Choroid plexus epithelial cell (primary cell): ENCODE data around the gene MCC.
A peak's percentile ranks its signal among the peaks of the same experiment; 100 is the strongest.

ENCODE experiments used
- DNase-seq: peaks from one replicate; pipeline ENCODE4 v3.0.0-alpha.2; 2010; ENCODE audit warnings: low read depth
- H3K4me3 ChIP-seq: 2 replicates; pipeline ENCODE4 v1.5.1; 2011; ENCODE audit warnings: low read depth, mild to moderate bottlenecking, control low read depth, low read length, moderate library complexity
- TF ChIP-seq, protein P1 (sequence below): conservative IDR thresholded peaks from 2 replicates; pipeline ENCODE4 v1.5.1; 2011; ENCODE audit warnings: low read depth, mild to moderate bottlenecking, control low read depth, inconsistent platforms, low read length, moderate library complexity

MCC gene

DNA sequence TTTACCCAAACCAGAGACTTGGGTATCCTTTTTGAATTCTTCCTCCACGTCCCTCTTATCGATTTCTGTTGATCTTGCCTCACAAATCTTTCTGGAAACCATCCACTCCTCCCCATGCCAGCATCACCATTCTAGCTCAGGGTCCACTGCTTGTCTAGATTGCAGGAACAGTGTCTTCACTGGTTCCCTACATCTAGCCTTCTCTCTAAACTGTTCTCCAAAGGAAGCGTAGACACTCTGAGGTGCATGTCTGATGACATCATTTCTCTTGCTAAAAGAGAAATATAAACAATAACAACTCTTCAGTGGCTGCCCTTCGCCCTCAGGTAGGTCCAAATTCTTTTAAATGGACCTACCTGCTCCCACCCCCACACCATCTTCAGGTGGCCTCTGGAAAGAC, 311.5 kb downstream of the MCC start:
- H3K4me3 ChIP-seq, result no peak overlapping the region
- TF ChIP-seq, protein P1, sequence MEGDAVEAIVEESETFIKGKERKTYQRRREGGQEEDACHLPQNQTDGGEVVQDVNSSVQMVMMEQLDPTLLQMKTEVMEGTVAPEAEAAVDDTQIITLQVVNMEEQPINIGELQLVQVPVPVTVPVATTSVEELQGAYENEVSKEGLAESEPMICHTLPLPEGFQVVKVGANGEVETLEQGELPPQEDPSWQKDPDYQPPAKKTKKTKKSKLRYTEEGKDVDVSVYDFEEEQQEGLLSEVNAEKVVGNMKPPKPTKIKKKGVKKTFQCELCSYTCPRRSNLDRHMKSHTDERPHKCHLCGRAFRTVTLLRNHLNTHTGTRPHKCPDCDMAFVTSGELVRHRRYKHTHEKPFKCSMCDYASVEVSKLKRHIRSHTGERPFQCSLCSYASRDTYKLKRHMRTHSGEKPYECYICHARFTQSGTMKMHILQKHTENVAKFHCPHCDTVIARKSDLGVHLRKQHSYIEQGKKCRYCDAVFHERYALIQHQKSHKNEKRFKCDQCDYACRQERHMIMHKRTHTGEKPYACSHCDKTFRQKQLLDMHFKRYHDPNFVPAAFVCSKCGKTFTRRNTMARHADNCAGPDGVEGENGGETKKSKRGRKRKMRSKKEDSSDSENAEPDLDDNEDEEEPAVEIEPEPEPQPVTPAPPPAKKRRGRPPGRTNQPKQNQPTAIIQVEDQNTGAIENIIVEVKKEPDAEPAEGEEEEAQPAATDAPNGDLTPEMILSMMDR, result no peak
- DNase-seq, result no peak

DNA sequence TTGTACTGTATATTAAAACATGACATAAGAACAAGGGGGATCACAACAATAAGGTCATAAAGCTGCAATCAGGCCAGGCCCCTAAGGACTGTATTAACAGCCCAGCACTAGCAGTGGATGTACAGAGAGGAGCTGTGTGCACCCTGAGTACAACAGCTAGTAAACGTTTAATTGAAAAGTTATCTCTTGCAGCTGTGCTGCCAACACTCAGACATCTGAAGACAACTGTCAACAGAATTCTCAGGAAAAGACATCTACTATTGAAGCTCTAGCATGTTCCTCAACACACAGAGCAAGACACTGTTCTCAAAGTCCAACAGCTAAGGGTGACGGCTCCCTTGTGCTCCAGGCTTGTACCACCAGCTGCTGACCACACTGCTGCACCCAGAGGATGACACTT, 312.1 kb downstream of the MCC start:
- TF ChIP-seq, protein P1, result no peak
- DNase-seq, result no peak
- no peak overlapping the region for H3K4me3 ChIP-seq

DNA sequence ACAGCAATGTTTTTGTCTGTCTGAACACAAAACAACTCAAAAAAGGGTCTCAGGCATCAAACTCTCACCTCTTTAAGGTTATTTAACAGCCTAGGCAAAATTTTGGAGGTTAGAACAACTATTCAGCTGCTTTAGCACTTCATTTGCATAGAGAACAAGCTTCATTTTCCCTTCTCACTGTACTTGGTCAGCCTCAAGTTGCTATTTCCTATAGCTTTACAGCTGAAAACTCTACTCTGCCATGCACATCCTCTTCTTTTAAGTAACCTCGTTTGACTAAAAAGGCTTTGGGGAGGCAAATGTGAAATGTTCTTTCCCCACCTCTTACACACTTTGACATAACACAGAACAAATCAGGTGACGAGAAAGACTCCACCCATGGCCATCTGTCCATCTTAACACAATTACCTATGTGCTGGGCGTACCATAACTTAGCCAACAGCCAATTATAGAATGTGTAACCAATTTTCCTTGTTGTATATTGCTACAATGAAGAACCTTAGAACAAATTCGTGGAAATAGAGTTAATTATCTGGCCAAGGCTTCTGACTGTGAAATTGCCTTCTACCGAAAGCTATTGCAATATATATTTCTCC, 315.9 kb downstream of the MCC start:
- H3K4me3 ChIP-seq, result no peak overlapping the region
- DNase-seq, result no peak
- TF ChIP-seq, protein P1, result no peak

DNA sequence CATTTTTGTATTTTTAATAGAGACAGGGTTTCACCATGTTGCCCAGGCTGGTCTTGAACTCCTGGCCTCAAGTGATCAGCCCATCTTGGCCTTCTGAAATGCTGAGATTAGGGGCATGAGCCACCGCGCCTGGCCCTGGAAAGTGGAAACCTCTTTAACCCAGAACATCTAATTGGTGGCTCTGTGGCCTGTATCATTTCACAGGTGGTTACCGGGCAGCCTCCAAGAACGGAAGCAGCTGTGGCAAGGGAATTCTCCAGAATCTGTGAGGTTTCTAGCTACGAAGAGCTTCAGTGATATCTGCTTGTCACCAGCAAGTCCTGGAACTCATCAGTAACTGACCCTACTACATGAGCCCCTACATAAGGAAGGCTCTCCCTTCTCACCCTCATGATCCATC, 316.7 kb downstream of the MCC start:
- TF ChIP-seq, protein P1, result no peak
- no peak overlapping the region for H3K4me3 ChIP-seq
- DNase-seq, result no peak

DNA sequence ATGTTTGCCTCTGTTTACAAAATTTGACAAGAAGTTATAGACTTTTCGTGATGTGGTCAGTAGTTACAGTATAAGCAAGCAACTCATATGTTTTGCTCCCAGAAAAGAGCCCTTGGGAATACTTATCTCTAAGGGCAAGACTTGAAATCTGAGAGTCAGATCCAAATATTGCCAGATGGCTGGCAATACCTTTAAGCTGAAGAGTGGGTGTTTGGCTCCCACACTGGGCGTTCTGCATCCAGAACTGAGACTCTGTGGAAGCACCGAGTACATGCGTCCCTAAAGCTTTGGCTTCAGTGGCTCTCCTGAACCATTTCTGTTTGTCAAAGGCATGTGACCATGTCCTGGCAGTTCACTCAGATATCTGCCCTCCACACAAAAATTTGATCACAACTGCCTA, 317.5 kb downstream of the MCC start:
- no peak for DNase-seq
- TF ChIP-seq, protein P1, result no peak
- no peak overlapping the region for H3K4me3 ChIP-seq

DNA sequence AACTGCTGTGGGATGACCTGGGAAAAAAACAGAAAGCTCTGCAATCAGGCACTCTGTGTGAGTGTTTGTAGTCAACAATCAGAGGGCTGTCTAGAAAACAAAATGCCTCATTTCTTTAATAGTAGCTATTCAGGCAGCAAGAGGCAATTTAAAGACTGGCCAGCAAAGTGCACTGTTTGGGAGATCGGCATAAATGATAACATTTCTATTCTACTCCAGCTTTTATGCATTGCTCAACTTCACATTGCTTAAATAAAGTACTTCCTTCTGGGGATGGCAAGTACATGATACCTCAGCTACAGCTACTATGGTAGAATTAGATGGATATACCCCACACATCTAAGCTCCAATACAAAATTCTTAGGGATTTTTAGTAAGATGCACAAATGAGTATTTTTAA, 318.5 kb downstream of the MCC start:
- no peak overlapping the region for H3K4me3 ChIP-seq
- TF ChIP-seq, protein P1, result no peak
- DNase-seq, result peak; percentile 37

DNA sequence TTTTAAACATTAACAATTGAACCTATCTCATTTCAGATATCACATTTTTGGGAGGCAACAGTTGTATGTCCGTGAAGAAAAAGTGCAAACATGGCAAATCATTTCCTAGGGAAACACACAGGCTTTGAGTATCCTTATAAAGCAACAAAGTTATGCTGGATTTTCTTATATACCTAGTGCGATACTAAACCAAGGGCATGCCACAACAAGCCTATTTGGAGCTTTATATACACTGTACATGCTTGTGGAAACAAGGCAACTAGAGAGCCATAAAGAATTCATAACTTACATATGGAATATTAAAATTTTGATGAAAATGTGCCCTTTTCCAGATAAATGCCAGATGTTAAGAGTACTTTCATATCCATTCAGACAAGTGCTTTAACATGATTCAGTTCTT, 320.3 kb downstream of the MCC start:
- no peak overlapping the region for H3K4me3 ChIP-seq
- TF ChIP-seq, protein P1, result no peak
- no peak for DNase-seq
